Neuron (in vitro differentiated cells): Measurements from ENCODE around the gene CCDC88C.

ENCODE experiments used
- H2AFZ ChIP-seq: one replicate; pipeline ENCODE4 v1.6.1; 2013; ENCODE audit warnings: low read depth, mild to moderate bottlenecking, inconsistent platforms, low read length, moderate library complexity
- H3K27me3 ChIP-seq: one replicate; pipeline ENCODE4 v1.6.1; 2013; ENCODE audit warnings: low read length; ENCODE audit not compliant: insufficient read depth
- H3K36me3 ChIP-seq: one replicate; pipeline ENCODE4 v1.6.1; 2013; ENCODE audit warnings: low read length; ENCODE audit not compliant: insufficient read depth
- H3K4me1 ChIP-seq: one replicate; pipeline ENCODE4 v1.6.1; 2013; ENCODE audit warnings: low read length; ENCODE audit not compliant: insufficient read depth
- H3K4me3 ChIP-seq: 2 replicates; pipeline ENCODE4 v1.5.1; 2013; ENCODE audit warnings: mild to moderate bottlenecking, low read length, moderate library complexity
- H3K9me3 ChIP-seq: one replicate; pipeline ENCODE4 v1.6.1; 2013; ENCODE audit warnings: low read length

CCDC88C gene, protein sequence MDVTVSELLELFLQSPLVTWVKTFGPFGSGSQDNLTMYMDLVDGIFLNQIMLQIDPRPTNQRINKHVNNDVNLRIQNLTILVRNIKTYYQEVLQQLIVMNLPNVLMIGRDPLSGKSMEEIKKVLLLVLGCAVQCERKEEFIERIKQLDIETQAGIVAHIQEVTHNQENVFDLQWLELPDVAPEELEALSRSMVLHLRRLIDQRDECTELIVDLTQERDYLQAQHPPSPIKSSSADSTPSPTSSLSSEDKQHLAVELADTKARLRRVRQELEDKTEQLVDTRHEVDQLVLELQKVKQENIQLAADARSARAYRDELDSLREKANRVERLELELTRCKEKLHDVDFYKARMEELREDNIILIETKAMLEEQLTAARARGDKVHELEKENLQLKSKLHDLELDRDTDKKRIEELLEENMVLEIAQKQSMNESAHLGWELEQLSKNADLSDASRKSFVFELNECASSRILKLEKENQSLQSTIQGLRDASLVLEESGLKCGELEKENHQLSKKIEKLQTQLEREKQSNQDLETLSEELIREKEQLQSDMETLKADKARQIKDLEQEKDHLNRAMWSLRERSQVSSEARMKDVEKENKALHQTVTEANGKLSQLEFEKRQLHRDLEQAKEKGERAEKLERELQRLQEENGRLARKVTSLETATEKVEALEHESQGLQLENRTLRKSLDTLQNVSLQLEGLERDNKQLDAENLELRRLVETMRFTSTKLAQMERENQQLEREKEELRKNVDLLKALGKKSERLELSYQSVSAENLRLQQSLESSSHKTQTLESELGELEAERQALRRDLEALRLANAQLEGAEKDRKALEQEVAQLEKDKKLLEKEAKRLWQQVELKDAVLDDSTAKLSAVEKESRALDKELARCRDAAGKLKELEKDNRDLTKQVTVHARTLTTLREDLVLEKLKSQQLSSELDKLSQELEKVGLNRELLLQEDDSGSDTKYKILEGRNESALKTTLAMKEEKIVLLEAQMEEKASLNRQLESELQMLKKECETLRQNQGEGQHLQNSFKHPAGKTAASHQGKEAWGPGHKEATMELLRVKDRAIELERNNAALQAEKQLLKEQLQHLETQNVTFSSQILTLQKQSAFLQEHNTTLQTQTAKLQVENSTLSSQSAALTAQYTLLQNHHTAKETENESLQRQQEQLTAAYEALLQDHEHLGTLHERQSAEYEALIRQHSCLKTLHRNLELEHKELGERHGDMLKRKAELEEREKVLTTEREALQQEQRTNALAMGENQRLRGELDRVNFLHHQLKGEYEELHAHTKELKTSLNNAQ (N-terminal part only)

DNA sequence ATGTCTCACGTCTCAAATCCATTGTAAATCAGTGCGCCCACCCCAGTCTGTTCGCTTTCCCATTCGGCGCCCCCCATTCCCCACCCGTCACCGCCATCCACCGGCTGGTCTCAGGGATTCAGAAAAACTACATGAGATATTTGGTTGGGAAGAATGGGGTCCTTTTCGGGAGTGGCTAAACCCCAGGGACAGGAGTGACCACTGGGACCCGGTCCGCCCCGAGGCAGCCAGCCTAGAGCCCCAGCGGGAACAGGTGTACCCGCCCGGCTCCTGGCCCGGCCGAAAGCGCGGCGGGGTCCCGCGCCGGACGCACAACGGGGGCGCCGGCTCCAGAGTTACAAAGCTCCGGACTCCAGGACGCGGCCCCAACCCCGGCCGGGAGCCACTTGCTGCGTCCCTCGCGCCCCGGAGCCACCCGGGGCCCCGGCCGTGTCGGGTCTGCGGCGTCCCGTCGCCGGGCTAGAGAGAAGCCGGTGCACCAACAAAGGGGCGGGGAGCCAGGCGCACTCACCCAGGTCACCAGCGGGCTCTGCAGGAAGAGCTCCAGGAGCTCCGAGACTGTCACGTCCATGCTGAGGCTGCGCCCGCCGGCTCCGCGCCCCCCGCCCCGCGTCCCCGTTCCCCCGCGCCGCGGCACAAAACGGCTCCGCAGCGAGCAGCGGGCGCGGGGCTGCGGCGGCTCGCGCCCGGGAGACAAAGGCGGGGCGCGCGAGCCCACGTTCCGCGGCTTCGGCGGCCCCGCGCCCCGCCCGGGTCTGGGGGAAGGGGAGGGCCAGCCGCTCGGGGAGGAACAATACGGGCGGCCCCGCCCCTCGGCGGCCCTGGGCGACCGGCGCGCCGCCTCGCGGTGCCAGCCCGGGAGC lies at the start of gene CCDC88C:
TSS of gene CCDC88C (minus strand) at position 701 of the 863 bp plus-strand sequence. CDS start at position 571, 130 bp downstream.
- H3K4me1 ChIP-seq, result peaks cover 29% of the 10 kb centered on the region
- peaks cover 13% of the 10 kb centered on the region for H3K36me3 ChIP-seq
- peak within 1 kb of the TSS; percentile 79 for H3K4me3 ChIP-seq
- H3K9me3 ChIP-seq, result no peaks in the 10 kb centered on the region
- no peaks in the 10 kb centered on the region for H3K27me3 ChIP-seq
- H2AFZ ChIP-seq, result peak within 1 kb of the TSS; percentile 98

DNA sequence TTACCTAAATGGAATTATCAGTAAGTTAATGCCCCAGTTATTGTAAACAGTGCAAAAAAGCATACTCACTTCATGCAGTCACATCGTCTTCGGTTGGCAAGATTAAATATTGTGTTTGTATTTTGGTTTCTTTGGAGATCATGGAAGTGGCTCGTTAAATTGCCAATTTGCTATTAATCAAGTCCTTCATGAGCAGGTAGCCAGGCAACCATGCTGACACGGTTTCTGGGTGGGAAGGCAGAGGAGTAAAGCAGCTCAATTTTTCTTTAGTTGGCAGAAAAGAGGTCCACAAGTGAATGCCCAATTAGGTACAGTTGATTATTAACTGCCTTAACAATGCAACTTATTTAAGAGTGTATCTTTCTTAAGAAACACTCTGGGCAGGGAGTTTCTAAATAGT lies 48.6 kb upstream of the CCDC88C start:
- Histone ChIP-seq H3K4me1 (no peaks in the 10 kb centered on the region), H3K27me3 (no peaks in the 10 kb centered on the region), H3K9me3 (peaks cover 4% of the 10 kb centered on the region), H3K4me3 (no peak overlapping the region), H2AFZ (no peak overlapping the region), H3K36me3 (peaks cover 90% of the 10 kb centered on the region)

DNA sequence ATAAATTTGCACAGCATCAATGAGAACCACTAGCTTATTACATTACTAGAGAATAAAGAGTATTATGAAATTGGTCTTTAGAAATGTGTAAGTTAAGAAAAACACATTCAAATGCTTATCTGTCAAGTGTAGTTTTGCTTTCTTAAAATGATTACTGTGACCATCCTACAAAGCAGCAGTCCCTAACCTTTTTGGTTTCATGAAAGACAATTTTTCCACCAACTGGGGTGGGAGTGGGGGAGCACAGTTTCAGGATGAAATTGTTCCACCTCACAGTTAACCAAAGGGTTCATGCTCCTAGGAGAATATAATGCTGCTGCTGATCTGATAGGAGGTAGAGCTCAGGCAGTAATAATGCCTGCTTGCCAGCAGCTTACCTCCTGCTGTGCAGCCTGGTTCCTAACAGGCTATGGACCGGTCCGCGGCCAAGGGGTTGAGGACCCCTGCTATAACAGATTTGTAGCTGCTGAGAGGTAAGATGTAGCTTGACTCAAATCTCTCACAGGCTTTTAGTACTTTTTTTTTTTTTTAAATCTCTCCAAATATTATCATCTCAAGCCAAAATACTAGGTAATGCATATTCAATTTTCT lies 47.1 kb upstream of the CCDC88C start:
- no peak overlapping the region for H3K4me3 ChIP-seq
- H3K27me3 ChIP-seq, result no peaks in the 10 kb centered on the region
- H3K9me3 ChIP-seq, result peaks cover 2% of the 10 kb centered on the region
- H2AFZ ChIP-seq, result no peak overlapping the region
- H3K36me3 ChIP-seq, result peaks cover 89% of the 10 kb centered on the region
- no peaks in the 10 kb centered on the region for H3K4me1 ChIP-seq

DNA sequence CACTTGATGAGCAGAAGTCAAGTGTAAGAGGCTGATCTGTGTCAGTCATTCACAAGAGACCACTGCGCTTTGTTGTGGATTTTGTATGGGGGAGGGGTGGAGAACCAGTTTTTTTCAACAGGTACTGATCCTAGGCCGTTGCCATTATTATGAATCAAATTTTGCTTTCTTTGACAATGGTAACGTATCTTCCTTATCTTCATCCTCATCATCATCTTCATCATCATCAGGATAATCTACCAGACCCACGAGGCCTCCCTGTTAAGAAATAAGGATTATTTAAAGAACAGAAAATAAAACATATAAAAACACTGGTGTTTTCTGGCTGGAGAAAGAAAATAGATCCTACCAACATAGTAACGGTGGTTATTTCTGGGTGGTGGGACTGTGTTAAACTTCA lies 41.0 kb upstream of the CCDC88C start:
- H3K9me3 ChIP-seq, result peaks cover 2% of the 10 kb centered on the region
- no peaks in the 10 kb centered on the region for H3K27me3 ChIP-seq
- no peak overlapping the region for H3K4me3 ChIP-seq
- peaks cover 84% of the 10 kb centered on the region for H3K36me3 ChIP-seq
- no peaks in the 10 kb centered on the region for H3K4me1 ChIP-seq
- no peak overlapping the region for H2AFZ ChIP-seq

DNA sequence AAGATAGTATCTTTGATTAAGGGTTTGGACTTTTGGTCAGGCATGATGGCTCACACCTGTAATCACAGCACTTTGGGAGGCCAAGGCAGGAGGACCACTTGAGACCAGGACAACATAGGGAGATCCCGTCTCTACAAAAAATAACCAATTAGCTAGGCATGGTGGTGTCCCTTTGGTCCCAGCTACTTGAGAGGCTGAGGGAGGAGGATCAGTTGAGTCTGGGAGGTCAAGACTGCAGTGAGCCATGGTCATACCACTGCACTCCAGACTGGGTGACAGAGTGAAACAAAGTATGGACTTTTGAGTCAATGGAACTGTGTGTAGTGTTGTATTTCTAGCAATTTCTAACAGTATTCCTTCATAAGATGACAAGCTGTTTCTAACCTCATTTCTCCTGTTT lies 38.7 kb upstream of the CCDC88C start:
- Histone ChIP-seq H2AFZ (no peak overlapping the region), H3K4me1 (no peaks in the 10 kb centered on the region), H3K9me3 (peaks cover under 1% of the 10 kb centered on the region), H3K27me3 (no peaks in the 10 kb centered on the region), H3K36me3 (peaks cover 63% of the 10 kb centered on the region), H3K4me3 (no peak overlapping the region)

DNA sequence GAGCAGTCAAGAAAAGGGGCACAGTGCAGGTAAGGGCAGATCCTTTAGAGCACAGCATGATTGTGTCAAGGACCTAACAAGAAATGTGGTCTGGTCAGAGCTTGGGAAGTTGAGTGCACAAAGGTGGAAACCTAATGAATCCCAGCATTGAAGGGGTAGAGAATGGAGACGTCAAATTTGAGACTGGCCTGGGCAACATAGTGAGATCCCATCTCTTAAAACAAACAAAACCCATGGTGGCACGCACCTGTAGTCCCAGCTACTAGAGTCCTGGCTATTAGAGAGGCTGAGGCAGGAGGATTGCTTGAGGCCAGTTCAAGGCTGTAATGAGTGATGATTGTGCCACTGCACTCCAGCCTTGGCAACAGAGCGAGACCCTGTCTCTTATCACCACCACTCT lies 37.0 kb upstream of the CCDC88C start:
- H3K36me3 ChIP-seq, result peaks cover 47% of the 10 kb centered on the region
- H3K4me3 ChIP-seq, result no peak overlapping the region
- H2AFZ ChIP-seq, result no peak overlapping the region
- H3K4me1 ChIP-seq, result no peaks in the 10 kb centered on the region
- H3K9me3 ChIP-seq, result no peaks in the 10 kb centered on the region
- H3K27me3 ChIP-seq, result no peaks in the 10 kb centered on the region

DNA sequence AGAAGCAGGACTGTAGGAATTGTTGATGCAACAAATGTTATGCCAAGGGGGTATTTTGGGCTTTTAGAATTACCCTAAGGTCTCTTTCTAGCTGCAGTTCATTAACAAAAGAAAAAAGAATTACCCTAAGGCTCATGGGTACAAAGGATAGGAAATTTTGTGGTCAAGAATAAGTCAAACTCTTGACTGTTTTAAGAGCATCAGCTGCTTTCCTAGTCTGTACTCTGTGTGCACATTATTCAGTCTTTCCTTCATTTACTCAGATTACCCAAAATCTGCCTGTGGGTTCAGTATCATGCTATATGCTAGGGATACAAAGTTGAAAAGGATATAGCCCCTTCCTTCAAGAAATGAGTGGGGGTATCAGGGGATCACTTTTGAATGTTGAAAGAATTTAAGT lies 36.5 kb upstream of the CCDC88C start:
- Histone ChIP-seq H3K36me3 (peaks cover 43% of the 10 kb centered on the region), H2AFZ (no peak overlapping the region), H3K27me3 (no peaks in the 10 kb centered on the region)

DNA sequence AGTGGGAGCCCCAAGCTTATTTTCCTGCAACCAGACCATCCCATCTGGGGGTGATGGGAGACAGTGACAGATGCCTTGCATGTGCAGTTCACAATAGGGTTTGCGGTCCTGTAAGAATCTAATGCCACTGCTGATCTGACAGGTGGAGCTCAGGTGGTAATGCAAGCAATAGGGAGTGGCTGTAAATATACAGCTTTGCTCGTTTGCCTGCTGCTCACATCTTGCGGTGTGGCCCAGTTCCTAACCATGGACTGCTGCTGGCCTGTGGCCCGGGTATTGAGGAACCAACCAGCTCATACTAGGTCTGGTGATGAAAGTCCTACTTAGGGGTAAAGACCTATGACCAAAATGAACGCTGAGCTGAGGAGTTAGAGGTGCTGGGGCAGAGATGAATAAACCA lies 36.1 kb upstream of the CCDC88C start:
- H3K4me3 ChIP-seq, result no peak overlapping the region
- H3K36me3 ChIP-seq, result peaks cover 40% of the 10 kb centered on the region
- no peak overlapping the region for H2AFZ ChIP-seq
- no peaks in the 10 kb centered on the region for H3K9me3 ChIP-seq
- no peaks in the 10 kb centered on the region for H3K27me3 ChIP-seq
- H3K4me1 ChIP-seq, result no peaks in the 10 kb centered on the region

More for the DNA sequence above, 36.5 kb upstream of the CCDC88C start:
- H3K4me1 ChIP-seq, result no peaks in the 10 kb centered on the region
- H3K9me3 ChIP-seq, result no peaks in the 10 kb centered on the region
- no peak overlapping the region for H3K4me3 ChIP-seq

DNA sequence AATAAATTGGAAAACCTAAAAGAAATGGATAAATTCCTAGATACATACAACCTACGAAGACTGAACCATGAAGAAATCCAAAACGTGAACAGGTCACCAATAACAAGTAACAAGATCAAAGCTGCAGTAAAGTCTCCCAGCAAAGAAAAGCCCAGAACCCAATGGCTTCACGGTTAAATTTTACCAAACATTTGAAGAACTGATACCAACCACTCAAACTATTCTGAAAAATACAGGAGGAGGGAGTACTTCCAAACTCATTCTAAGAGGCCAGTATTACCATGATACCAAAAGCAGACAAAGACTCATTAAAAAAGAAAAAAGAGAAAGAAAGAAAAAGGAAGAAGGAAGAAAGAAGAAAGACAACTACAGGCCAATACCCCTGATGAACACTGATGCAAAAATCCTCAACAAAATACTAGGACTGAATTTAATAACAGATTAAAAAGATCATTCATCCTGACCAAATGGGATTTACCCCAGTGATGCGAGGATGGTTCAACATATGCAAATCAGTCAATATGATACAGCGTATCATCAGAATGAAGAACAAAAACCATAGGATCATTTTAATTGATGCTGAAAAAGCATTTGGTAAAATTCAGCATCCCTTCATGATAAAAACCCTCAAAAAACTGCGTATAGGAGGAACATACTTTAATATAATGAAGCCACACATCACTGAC lies 26.9 kb upstream of the CCDC88C start:
- Histone ChIP-seq H2AFZ (no peak overlapping the region), H3K4me3 (no peak overlapping the region)

DNA sequence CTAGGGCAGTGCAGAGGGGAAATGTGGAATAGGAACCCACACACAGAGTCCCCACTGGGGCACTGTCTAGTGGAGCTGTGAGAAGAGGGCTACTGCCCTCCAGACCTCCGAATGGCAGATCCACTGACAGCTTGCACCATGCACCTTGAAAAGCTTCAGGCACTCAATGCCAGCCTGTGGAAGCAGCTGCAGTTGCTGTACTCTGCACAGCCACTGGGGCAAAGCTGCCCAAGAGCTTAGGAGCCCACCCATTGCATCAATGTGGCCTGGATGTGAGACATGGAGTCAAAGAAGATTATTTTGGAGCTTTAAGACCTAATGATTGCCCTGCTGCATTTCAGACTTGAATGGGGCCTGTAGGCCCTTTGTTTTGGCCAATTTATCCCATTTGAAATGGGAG lies 21.7 kb upstream of the CCDC88C start:
- no peak overlapping the region for H3K4me3 ChIP-seq
- no peaks in the 10 kb centered on the region for H3K27me3 ChIP-seq
- H2AFZ ChIP-seq, result no peak overlapping the region
- no peaks in the 10 kb centered on the region for H3K36me3 ChIP-seq
- H3K4me1 ChIP-seq, result no peaks in the 10 kb centered on the region
- peaks cover 6% of the 10 kb centered on the region for H3K9me3 ChIP-seq

More for the DNA sequence above, 26.9 kb upstream of the CCDC88C start:
- no peaks in the 10 kb centered on the region for H3K36me3 ChIP-seq
- H3K27me3 ChIP-seq, result no peaks in the 10 kb centered on the region
- peaks cover under 1% of the 10 kb centered on the region for H3K9me3 ChIP-seq
- H3K4me1 ChIP-seq, result no peaks in the 10 kb centered on the region

DNA sequence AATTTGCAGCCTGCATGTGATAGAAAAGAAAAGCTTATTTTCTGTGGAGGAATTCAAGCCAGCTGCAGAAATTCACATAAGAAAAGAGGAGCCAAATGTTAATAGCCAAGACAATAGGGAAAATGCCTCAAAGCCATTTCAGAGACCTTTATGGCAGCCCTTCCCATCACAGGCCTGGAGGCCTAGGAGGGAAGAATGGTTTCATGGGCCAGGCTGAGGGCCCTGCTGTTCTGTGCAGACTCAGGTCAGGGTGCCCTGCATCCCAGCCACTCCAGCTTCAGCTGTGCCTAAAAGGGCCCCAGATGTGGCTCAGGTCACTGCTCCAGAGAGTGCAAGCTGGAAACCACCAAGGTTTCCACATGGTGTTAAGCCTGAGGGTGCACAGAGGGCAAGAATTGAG lies 21.2 kb upstream of the CCDC88C start:
- H3K4me1 ChIP-seq, result no peaks in the 10 kb centered on the region
- peaks cover 6% of the 10 kb centered on the region for H3K9me3 ChIP-seq
- no peaks in the 10 kb centered on the region for H3K27me3 ChIP-seq
- H3K4me3 ChIP-seq, result no peak overlapping the region
- H3K36me3 ChIP-seq, result no peaks in the 10 kb centered on the region
- no peak overlapping the region for H2AFZ ChIP-seq
